Measurements from ENCODE around the gene NOTCH1.
"Not testable (repeated sequence)": the region's sequence is repeated elsewhere in the genome, so short reads cannot be mapped to it uniquely, and the experiment has no call there.

NOTCH1 gene

DNA sequence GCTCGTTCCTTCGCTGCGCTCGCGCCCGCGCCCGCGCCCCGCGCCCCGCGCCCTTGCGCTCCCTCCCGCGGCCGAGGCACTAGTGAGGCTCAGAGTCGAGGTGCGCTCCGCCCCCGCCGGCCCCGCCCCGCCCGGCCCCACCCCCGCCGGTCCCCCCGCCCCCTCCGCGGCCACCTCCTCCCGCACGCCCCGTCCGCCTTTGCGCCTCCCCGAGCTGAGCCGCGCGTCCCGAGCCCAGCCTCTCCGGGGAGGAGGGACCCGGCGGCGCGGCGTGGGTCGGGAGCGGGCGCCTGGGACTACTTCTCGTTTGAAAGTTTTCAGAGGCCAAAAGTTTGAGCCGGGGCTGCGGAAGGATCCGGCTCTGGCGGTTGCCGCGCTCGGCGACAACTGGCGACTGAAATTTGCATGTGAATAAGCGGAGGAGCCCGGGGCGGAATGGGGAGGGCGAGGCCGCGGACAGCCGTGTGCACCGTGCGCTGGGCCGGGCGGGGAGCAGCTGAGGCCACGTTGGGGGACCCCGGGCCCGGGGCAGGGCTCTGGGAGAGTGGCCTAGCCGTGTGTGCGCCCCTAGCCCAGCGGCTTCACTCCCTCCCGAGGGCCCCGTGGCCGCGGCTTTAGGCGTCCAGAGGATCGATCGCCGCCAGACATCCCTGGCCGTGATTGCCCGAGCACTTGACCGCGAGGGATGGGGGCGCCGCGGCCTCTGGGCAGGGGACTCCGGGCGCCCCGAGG, at the start of gene NOTCH1:
TSS of gene NOTCH1 (minus strand) at position 84 of the 732 bp plus-strand sequence. CDS start 262 bp downstream, outside the sequence.
- peak; percentile 79 for DNase-seq (ENCODE audit: low spot score)

DNA sequence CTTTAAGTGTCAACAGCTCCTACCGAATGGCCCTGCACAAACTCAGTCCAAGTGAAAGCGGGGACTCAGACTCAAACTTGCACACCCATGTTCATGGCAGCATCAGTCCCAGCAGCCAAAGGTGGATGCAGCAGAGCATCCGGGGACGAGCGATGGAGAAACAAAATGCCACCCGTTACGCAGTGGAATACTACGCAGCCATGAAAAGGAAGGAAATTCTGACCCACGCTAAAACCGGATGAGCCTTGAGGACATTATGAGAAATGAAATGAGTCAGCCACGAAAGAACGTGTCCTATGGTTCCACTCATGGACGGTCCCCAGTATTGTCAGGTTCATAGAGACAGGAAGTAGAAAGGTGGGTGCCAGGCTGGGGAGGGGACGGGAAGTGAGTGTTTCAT, 48.6 kb upstream of the NOTCH1 start:
- DNase-seq (ENCODE audit: low spot score) = no peak

DNA sequence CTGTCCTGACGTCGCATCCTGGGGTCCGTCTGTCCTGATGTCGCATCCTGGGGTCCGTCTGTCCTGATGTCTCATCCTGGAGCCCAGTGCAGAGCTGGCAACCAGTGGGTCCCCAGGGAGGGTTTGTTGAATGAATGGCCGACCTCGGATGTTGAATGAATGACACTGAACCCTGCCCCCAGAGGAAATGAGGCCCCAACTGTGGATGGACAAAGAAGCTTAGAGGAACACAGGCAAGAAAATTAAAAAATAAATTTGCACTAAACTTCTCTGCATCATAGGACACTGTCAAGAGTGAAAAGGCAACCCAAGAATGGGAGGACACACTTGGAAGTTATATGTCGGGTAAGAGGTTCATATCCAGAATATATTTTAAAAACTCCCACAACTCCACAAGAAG, 47.7 kb upstream of the NOTCH1 start:
- no peak for DNase-seq (ENCODE audit: low spot score)

DNA sequence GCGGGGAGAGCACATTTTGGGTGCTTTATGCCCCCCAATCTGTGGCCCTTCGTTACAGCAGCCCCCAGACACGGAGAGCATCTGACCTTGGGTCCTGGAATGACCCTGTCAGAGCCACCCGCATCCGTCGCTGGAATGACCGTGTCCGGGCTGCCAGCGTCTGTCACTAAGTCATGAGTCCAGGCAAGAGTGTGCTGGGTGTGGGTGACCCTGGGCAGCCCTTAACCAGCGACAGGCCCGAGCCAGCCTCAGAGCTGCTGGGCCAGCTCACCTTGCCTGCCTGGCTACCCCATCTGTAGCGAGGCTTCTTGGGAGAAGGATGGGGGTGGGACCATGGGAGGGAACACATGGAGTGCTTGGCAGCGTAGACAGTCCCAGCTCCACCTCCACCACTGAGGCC, 46.8 kb upstream of the NOTCH1 start:
- DNase-seq (ENCODE audit: low spot score) = no peak

DNA sequence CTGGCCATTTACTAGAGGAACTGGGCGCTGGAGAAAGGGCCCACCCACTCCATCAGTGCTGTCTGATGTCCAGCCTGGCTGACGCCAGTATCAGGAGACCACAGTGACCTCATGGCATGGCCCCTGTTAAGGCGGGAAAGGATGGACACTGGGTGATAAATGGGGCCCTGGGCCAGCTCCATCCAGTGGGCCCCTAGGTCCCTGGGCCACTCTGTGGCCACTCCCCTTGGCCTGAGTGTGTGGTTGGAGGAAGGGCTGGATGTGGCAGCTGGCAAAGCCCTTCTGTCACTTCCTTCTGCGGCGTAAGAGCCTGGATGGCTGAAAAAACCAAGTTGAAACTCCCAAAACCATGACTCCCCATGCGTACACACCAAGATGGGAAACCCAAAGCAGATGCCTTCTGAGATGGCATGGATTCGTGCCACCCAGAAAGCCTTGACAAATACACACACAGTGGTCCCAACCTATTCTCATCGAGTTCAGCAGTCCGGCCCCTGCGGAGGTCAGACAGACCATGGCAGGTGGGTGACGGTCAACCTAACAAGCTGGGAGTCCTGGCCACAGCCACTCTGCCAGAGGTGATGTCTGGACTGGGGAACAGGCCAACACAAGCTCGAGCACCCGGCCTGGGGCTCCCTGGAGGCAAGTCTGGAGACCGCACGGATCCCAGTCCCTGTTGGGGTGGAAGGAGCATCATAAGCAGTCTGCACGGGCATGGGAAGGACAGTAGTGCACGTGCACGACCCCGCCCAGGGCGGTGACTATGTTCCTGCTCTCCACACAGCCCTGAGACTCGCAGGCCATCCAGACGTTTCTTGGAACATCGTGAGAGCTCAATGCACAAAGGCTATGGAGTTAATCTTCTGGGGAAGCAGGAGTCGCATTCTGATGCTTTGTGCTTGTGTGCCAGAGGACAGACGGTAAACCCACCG, 45.2 kb upstream of the NOTCH1 start:
- DNase-seq (ENCODE audit: low spot score) = no peak

DNA sequence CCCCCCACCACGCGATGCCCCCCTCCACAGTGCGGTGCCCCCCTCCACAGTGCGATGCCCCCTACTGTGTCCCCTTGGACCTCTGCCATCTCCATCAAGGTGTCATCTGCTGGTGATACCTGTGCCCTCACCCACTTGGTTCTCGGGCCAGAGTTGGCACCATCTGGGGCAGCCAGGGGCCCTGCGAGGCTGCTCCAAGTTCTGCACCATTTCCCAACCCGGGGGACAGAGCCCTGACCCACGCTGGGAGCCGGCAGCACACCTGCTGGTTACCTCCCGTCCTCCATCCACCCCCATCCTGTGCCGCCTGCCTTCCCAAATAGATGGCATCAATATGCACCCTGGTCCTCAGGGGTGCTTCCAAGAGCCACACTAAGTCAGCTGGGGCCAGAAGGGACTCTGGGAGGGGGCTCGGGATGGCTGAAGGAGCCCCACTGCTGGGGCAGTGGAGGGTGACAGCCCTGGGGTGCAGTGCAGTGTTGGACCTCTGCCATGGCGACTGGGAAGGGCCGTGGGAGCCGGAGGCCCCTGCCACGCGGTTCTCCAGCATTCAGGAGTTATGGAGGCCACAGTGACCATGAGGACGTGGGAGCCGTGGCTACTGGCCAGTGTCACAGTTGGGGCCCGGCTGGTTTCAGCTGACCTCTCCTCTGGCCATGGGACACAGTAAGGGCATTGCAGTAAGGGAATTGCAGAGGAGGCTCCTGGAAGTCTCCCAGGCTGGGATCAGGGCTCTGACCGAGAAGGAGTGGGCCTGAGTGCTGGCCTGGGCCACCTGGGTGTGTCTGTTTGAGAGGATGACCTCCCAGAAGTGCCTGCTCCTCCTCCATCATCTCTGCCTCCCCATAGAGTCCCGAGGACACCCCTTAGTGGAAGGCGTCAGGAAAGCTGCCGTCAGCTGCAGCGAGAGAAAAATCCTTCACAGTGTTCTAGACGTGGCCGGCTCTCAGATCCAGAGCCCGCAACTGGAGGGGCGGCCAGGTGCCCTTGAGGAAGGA, 44.2 kb upstream of the NOTCH1 start:
- no peak for DNase-seq (ENCODE audit: low spot score)

DNA sequence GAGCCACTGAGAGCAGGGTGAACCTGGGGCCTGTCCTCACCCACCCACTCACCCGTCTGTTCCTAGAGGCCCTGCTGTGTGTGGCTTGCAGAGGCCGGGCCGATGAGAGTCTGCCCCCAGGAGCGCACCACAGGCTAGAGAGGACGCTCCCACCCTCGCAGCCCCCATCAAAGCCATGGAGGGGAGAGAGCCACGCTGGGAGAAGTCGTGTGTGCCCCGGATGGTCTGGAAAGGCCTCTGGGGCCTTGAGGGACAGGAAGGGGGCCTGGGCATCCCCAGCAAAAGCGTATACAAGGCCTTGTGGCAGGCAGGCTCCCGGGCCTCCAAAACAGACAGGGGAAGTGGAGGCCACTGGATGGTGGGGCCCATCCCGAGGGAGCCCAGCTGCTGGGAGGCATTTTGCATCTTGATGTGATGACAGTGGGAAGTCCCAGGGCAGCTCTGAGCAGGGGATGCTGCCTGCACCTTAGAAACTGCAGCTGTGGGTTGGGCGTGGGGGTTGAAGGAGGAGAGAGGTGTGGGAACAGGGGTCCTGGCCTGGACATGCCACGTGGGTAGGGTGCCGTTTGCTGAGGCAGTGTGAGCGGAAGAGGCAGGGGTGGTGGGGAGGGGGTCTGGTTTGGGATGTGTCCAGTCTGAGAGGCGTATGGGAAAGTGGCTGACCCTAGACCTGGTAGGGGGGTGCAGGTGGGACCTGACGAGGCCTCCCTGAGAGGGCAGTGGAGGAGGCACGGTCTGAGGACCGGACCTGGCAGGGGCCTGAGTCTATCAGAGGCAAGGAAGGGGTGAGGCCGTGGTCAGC, 43.0 kb upstream of the NOTCH1 start:
- no peak for DNase-seq (ENCODE audit: low spot score)

DNA sequence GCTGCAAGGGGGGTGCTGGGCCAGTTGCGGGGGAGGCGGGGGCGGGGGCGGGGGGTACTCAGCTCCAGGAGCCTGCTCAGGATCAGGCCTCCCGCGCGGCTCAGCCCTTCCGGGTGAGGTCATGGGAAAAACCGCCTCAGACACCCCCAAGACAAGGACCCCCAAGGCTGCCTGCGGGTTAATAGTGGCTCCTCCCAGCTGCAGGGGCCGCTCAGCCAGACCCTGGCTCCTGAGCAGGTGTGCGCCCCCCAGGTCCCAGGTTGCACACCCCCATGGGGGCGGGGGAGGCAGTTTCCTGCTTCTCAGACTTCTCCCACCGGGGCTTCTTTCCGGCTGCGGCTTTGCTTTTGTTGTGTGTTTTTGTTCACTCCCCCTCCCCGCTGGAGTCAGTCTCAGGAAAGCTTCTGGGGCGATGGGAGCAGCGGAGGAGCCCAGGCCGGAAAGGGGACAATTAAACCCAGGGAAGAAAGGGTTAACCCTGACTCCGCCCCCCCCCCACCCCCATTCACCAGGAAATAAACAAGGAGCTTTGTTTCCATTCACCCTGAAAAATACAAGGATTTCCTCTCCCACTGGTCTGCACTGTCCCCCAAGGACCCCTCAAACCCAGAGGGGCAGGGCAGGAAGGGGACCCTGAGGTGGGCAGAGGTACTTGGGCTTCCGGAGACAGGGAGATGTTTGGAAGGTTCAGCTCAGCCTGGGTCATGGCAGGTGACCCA, 42.3 kb upstream of the NOTCH1 start:
- DNase-seq (ENCODE audit: low spot score) = no peak

DNA sequence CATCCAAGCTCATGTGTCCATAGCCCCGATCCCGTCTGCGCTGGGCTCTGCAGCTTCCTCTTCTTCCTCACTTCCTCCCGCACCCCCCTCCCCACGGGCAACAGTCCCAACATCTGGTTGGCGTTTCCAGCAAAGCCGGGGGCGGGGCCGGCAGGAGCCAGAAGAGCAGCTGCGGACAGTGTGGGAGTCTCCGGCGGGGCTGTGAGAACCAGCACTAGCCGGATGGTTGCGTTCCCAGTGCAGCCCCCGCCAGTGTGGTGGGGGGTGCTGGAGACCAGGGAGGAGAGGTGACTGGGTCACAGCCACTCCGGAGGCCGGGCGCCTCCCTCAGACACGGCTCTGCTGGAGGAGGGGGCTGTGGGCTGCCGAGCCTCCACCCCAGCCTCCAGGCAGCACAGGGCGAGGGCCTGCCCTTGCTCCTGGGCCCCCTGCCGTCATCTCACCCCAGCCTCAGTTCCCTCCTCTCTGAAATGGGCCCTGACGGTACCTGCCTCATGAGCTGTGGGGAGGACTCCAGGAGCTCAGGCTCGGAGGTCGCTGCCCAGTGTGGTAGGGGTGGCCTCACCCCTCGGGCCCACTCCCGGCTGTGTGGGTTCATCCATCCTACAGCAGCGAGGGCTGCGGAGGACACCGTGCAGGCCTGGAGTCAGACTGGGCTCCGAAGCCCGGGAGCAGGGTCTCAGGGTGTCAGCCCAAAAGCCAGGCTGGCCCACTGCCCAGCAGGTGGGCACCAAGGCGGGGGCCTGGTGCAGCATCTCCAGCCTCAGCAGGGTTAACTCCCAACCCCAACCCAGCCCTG, 41.5 kb upstream of the NOTCH1 start:
- DNase-seq (ENCODE audit: low spot score) = no peak

DNA sequence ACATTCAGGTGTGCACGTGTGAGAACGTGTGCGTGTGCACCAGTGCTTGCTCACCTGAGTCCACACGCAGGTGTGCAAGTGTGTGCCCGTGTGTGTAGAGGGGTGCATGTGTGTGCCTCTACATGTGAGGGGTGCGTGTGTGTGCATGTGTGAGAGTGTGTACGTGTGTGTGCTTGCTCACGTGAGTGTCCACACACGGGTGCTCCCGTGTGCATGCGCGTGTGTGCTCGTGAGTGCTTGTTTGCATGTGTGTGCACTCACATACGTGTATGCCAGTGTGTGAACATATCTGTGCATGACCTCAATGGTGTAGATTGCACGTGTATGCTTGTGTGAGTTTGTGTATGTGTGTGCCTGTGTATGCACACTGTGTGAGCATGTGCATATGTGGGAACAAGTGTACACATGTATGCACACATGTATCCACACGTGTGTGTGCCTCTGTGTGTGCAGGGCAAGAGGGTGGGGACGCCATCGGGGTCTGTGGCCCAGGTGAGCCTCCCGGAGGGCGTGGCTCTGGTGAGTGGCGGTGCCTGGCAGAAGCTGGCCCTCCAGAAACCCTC, 40.6 kb upstream of the NOTCH1 start:
- no peak for DNase-seq (ENCODE audit: low spot score)

DNA sequence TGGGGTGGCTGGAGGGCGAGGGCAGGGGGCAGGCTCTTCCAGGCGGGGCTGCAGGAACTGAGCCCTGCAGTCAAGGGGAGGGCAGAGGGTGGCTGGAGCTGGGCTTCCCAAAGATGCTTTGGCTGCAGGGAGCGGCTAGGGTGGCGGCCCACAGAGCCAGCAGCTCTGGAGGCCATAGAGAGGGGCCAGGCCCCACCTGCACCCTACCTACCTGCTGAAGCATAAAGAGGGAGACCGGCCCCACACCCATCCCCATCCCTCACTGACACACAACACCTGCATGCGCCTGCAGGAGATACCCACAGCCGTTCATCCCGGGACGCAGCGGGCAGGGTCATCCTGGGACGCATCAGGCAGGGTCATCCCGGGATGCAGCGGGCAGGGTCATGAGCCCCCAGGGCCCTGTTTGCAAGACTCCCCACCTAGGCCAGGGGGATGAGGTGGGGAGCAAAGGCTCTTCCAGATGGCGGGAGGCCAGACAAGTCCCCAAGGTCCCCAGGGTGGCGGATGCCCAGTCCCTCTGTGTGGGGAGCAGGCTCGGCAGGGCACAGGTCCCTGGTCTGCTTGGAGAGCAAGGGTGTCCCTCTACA, 39.8 kb upstream of the NOTCH1 start:
- DNase-seq (ENCODE audit: low spot score) = no peak

DNA sequence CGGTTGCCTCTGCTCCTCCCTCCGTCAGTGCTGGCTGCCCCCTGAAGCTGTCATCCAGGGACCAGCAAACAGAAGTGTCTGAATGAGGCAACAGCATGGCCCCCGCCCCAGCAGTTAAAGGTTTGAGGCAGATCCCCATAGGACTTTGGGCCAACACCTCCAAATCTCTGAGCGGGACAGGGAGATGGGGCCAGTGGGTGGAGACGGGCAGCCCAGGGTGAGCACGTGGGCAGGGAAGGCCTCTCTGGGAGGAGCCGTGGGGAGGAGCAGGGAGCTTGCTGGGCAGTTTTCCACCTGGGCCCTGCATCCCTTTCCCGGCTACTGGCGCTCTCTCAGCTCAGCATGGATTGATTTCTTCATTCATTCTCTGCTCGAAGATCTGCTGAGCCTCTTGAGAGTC, 39.1 kb upstream of the NOTCH1 start:
- no peak for DNase-seq (ENCODE audit: low spot score)

DNA sequence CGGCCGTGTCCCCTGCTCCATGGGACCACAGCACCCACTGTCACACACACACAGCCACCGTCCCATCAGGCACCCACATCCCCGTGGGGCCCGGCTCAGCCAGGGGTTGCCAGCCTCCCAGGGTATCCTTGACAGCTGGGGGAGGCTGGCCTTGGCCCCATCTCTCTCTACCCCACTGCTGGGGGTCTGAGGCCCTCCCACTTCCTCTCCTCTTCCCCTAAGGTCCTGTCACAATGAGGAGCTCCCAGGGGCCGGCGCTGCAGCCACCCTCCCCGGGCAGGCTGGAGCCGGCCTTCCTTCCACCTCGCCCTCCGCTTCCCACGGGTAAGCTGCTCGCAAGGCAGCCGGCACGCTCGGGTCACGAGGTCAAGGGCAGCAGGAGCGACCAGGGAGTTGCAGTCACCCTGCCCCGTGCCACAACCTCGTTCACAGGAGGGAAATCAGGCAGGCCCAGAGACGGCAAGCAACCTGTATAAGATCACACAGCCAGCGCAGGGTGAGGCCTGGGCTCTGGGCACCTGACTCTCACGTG, 38.6 kb upstream of the NOTCH1 start:
- no peak for DNase-seq (ENCODE audit: low spot score)

DNA sequence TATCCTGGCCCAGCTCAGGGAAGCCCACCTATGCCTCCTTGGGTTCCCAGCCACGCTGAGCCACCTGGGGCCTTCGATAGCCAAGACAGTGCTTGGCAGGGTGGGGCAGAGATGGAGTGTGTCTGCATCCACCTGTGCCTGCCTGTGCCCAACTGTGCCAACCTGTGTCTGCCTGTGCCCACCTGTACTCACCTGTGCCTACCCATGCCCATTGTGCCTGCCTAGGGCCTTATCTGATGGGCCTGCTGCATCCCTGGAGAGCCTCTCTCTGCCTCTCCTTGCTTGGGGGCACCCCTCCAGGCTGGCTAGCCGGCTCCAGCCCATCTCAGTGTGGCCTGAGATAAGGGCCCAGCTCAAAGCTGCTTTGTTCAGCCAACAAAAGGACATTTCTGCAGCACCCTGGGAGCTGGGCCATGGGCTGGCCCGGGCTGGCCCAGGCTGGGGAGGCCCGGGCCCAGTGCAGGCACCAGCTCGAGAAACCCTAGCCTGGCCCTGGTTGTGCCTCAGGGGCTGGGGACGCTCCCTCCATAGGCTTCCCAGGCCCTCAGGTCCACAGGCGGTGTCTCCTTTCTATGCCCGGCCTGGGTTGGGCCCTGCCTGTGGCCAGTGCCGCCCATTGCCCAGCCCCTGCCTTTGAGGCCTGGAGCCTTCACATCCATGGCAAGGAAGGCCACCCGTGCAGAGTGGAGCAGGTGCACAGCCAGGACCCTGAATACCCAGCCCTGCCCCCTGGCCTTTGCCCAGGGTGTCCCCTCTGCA, 37.3 kb upstream of the NOTCH1 start:
- DNase-seq (ENCODE audit: low spot score) = no peak

DNA sequence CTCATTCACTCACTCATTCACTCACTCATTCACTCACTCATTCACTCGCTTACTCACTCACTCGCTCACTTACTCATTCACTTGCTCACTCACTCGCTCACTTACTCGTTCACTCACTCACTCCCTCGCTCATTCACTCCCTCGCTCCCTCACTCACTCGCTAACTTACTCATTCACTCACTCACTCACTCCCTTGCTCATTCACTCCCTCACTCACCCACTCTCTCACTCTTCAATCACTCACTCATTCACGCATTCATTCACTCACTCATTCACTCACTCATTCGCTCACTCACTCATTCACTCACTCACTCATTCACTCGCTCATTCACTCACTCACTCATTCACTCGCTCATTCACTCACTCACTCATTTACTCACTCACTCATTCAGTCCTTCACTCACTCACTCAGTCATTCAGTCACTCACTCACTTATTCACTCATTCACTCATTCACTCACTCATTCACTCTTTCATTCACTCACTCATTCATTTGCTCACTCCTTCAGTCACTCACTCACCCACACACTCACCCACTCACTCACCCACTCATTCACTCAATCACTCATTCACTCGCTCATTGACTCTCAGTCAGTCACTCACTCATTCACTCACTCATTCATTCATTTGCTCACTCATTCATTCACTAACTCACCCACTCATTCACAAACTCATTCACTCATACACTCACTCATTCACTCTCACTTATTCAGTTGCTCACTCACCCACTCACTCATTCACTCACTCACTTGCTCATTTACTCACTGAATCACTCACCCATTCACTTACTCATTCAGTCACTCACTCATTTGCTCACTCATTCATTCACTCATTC, 36.0 kb upstream of the NOTCH1 start:
- DNase-seq (ENCODE audit: low spot score) = no peak

DNA sequence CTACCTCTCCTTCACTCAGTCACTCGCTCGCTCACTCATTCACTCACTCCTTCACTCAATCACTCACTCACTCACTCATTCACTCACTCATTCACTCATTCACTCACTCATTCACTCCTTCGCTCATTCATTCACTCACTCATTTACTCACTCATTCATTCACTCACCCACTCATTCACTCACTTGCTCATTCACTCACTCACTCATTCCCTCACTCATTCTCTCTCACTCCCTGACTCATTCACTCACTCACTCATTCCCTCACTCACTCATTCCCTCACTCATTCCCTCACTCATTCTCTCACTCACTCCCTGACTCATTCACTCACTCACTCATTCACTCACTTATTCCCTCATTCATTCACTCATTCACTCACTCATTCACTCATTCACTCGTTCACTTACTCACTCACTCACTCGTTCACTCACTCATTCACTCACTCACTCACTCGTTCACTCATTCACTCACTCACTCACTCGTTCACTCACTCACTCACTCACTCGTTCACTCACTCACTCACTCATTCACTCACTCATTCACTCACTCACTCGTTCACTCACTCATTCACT, 33.9 kb upstream of the NOTCH1 start:
- DNase-seq (ENCODE audit: low spot score) = not testable (repeated sequence)

All from cerebellar cortex (tissue), 1 donor.